Epidermal melanocyte (primary cell): ENCODE results near the gene PRAMEF2.
"Not testable (repeated sequence)": the region's sequence is repeated elsewhere in the genome, so short reads cannot be mapped to it uniquely, and the experiment has no call there.

Experiments used
- DNase-seq: peaks from one replicate; pipeline ENCODE4 v3.0.0; 2011; ENCODE audit warnings: low spot score; ENCODE audit not compliant: insufficient read length

PRAMEF2 gene, protein sequence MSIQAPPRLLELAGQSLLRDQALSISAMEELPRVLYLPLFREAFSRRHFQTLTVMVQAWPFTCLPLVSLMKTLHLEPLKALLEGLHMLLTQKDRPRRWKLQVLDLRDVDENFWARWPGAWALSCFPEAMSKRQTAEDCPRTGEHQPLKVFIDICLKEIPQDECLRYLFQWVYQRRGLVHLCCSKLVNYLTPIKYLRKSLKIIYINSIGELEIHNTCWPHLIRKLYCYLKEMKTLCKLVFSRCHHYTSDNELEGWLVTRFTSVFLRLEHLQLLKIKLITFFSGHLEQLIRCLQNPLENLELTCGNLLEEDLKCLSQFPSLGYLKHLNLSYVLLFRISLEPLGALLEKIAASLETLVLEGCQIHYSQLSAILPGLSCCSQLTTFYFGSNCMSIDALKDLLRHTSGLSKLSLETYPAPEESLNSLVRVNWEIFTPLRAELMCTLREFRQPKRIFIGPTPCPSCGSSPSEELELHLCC

DNA sequence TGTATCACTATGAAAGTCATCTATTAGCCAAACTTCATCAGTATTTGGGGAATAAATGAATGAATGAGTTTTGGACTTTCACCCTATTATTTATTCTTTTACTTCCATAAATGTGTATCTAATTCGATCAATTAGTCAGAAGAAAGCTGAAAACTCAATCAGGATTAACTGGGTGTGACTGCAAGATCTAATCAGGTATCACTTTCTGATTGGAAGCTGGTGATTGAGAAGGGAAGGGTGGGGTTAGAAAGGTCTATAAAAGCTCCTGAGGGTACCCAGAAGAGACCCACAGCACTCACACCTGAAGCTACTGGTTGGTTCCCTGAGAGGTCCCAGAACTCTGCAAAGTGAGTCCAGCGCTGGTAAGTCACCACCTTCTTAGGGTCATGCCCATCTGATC lies at the start of gene PRAMEF2:
Gene PRAMEF2, plus strand, starts transcription at position 301 of the 400 bp plus-strand sequence. CDS start 1,924 bp downstream, outside the sequence.
- DNase-seq = not testable (repeated sequence)

DNA sequence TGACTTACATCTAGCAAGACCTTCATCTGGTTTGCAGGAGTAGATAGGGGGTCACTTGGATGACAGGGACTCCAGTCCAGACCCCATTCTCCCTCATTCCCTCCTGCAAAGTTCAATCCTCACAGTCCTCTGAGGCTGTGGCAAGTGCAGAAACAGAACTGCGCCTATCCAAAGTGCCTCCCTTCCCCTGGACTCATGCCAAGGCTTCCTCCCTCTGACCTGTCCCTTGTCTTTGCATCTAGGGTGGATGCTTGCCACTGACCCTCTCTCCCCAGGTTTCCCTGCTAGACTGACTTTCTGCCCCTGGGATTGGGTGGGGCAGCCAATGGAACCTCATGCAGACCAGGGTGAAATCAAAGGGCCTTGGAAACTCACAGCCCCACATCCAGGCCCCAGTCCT lies 47.0 kb upstream of the PRAMEF2 start:
- DNase-seq = no peak

DNA sequence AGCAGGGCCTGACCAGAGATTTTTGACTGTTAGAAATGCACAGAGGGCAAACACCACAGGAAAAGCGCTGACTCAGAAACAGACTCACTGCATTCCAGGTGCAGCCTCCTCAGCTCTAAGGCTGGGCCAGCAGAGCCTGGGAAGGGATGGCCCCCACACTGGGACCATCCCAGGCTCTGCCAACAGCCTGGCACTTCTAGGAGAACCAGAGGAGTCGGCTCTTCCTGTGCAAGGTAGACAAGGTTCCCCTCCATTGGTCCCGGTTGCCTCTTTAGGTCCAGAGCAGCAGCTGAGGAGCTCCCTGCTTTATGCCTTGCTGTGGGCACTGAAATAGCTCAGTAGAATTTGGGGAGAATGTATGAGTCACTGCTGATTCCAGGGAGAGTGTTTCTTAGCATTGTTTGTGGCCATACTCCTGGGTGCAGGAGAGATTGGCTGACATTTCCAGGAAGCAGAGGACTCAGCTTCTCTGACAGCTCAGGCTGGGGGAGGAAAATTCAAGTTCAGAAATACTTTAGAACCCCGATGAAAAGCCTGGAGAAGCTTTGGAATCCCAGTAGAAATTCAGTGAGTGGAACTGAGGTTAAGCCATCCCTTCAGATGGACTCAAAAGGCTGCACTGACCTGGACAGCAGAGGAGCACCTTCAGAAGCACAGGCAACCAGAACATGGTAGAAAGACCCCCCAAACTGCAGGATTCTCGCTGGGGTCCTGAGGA lies 46.0 kb upstream of the PRAMEF2 start:
- DNase-seq = no peak

DNA sequence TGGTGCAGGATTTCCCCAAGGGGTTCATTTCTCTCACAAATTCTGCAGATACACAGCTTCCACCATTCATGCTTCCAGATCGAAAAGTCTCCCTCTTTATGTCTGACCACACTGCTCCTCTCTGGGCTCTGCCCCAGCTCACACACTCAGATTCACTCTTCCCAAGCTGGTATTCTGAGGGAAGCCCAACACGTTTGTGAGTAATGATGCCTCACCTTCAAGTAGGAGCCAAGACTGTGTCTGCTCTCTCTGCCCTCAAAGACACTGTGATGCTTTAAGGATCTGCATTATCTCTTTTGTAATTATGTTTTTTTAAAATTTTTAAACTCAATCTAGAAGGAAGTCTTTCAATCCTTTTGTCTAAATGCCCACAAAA lies 45.5 kb upstream of the PRAMEF2 start:
- DNase-seq = no peak

- DNase-seq = not testable (repeated sequence)
Measured at GRCh38 chr1:12819061-12819460, 37.8 kb upstream of the PRAMEF2 start.

DNA sequence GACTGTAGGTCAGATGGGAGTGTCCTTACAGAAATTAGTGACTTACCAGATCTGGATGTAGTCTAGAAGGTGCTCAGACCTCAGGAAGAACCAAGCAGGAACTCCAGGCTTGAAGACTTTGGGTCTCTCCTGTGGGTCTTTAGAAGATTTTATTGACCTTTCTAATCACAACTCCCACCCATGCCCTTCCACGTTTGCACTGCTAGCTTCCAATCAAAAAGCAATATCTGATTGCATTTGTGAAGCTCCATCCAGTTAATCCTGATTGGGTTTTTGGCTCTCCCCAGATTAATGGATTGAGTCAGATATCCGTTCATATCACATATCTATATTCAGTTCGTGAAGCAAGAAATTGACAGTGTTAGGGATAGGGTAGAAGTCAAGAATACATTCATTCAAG lies 25.6 kb upstream of the PRAMEF2 start, which contains the start of gene PRAMEF11:
Gene PRAMEF11, minus strand, starts transcription at position 101 of the 400 bp plus-strand sequence. CDS start 2,621 bp downstream, outside the sequence.
- DNase-seq = not testable (repeated sequence)

GRCh38 chr1:12833251-12833650 lies 23.6 kb upstream of the PRAMEF2 start:
- DNase-seq = not testable (repeated sequence)

DNA sequence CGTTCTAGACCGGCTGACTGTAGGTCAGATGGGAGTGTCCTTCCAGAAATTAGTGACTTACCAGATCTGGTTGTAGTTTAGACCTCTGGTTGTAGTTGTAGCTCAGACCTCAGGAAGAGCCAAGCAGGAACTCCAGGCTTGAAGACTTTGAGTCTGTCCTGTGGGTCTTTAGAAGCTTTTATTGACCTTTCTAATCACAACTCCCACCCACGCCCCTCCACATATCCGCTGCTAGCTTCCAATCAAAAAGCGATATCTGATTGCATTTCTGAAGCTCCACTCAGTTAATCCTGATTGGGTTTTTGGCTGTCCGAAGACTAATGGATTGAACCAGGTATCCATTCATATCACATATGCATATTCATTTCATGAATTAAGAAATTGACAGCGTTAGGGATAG lies 8.3 kb upstream of the PRAMEF2 start, which contains the start of gene HNRNPCL1:
Gene HNRNPCL1, minus strand, starts transcription at position 101 of the 400 bp plus-strand sequence. CDS start 431 bp downstream, outside the sequence.
- not testable (repeated sequence) for DNase-seq

GRCh38 chr1:12851779-12852178 lies 5.1 kb upstream of the PRAMEF2 start:
- no peak for DNase-seq

- DNase-seq = not testable (repeated sequence)
Measured at GRCh38 chr1:12863131-12863880, 6.4 kb downstream of the PRAMEF2 start.

DNA sequence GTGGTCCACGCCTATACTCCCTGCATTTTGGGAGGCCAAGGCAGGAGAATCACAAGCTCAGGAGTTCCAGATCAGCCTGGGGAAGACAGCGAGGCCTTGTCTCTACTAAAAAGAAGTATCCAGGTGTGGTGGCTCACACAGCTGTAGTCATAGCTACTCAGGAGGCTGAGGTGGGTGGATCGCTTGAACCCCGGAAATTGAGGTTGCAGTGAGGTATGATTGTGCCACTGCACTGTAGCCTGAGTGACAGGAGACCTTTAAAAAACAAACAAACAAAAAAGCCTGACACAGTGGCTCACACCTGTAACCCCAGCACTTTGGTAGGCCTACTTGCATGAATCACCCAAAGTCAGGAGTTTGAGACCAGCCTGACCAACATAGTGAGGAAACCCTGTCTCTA lies 21.6 kb downstream of the PRAMEF2 start:
- DNase-seq = not testable (repeated sequence)

GRCh38 chr1:12886101-12886500 lies 29.2 kb downstream of the PRAMEF2 start, which contains the start of gene PRAMEF4:
PRAMEF4 (minus strand) TSS chr1:12886201; CDS start chr1:12883394, 2,807 bp downstream.
- not testable (repeated sequence) for DNase-seq

- not testable (repeated sequence) for DNase-seq
Measured at GRCh38 chr1:12898170-12898569, 41.3 kb downstream of the PRAMEF2 start, which contains the start of gene PRAMEF10. PRAMEF10 (minus strand) TSS chr1:12898270; CDS start chr1:12895847, 2,423 bp downstream.

GRCh38 chr1:12899186-12899585 lies 42.3 kb downstream of the PRAMEF2 start:
- not testable (repeated sequence) for DNase-seq

DNA sequence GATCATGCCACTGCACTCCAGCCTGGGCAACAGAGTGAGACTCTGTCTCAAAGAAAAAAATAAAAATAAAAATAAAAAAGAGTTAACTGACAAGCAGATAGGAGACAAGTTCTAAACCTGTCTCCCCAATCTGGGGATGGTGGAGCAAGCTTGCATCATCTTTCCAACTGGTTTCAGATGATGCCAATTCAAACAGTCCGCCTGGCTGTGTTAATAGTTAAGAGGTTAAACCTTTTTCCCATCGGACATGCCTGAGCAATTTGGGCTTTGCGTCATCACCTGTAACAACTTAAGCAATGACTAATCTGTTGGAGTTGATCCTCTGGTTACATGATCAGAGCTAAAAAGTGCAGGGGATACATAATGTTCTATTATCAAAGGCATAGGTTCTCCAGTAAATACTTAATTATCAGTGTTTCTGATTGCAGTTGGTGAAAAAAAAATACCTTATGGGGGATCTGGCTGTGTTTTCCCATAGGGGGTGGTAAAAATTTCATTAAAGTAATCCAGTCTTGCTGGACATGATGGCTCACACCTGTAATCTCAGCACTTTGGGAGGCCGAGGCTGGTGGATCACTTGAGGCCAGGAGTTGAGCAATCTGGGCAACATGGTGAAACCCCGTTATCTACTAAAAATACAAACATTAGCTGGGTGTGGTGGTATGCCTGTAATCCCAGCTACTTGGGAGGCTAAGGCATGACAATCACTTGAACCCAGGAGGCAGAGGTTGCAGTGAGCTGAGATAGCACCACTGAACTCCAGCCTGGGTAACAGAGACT lies 47.1 kb downstream of the PRAMEF2 start:
- not testable (repeated sequence) for DNase-seq
